Neural cell (in vitro differentiated cells): ENCODE measurements around the gene MAMDC2. TPM values are rescaled to one million over a fixed set of nuclear protein-coding genes. Genes with fewer than 3 reads are reported as not detected.

ENCODE experiments used
- H2AFZ ChIP-seq: fragments of 200-600, 300-800 bp; sonication (generic), shearing (Covaris generic); 2 replicates; pipeline ENCODE4 v1.6.0; 2014; ENCODE audit warnings: low read depth, mild to moderate bottlenecking, antibody characterized with exemption, low read length, moderate library complexity
- H3F3A ChIP-seq: fragments of 200-600 bp; shearing (Covaris generic); 2 replicates; pipeline ENCODE4 v1.6.1; 2016; ENCODE audit warnings: mild to moderate bottlenecking, moderate library complexity, mixed read lengths, antibody characterized with exemption, low read length; ENCODE audit not compliant: insufficient read depth, poor library complexity, severe bottlenecking
- H3K27ac ChIP-seq: fragments of 200-600, 300-800 bp; sonication (generic), shearing (Covaris generic); 2 replicates; pipeline ENCODE4 v1.5.1; 2014; ENCODE audit warnings: mild to moderate bottlenecking, low read length, moderate library complexity
- H3K27me3 ChIP-seq: fragments of 300-800, 200-600 bp; sonication (generic), shearing (Covaris generic); 2 replicates; pipeline ENCODE4 v1.6.0; 2014; ENCODE audit warnings: mild to moderate bottlenecking, low read depth, low read length, moderate library complexity; ENCODE audit not compliant: insufficient read depth
- H3K36me3 ChIP-seq: fragments of 300-800, 200-600 bp; sonication (generic), shearing (Covaris generic); 2 replicates; pipeline ENCODE4 v1.5.1; 2014; ENCODE audit warnings: mild to moderate bottlenecking, antibody characterized with exemption, low read length, moderate library complexity; ENCODE audit not compliant: insufficient read depth
- H3K4me2 ChIP-seq: fragments of 300-800, 200-600 bp; sonication (generic), shearing (Covaris generic); 2 replicates; pipeline ENCODE4 v1.6.0; 2014; ENCODE audit warnings: mild to moderate bottlenecking, low read length
- H3K4me3 ChIP-seq: fragments of 300-800, 200-600 bp; sonication (generic), shearing (Covaris generic); 2 replicates; pipeline ENCODE4 v1.5.1; 2014; ENCODE audit warnings: mild to moderate bottlenecking, low read length, moderate library complexity
- H3K79me2 ChIP-seq: fragments of 200-600 bp; shearing (Covaris generic); replicated peaks from 2 replicates; pipeline ENCODE4 v1.6.0; 2014; ENCODE audit warnings: mild to moderate bottlenecking, low read length, moderate library complexity; ENCODE audit not compliant: insufficient read depth
- H3K9ac ChIP-seq: fragments of 300-800, 200-600 bp; sonication (generic), shearing (Covaris generic); 2 replicates; pipeline ENCODE4 v1.6.1; 2016; ENCODE audit warnings: mild to moderate bottlenecking, low read length, mixed read lengths
- H3K9me2 ChIP-seq: fragments of 200-600 bp; shearing (Covaris generic); 2 replicates; pipeline ENCODE4 v1.6.1; 2016; ENCODE audit warnings: mild to moderate bottlenecking, low read length, mixed read lengths; ENCODE audit not compliant: insufficient read depth
- H3K9me3 ChIP-seq: fragments of 200-600, 300-800 bp; sonication (generic), shearing (Covaris generic); 2 replicates; pipeline ENCODE4 v1.6.1; 2016; ENCODE audit warnings: mild to moderate bottlenecking, mixed run types, low read length, moderate library complexity, mixed read lengths
- H4K20me1 ChIP-seq: fragments of 200-600 bp; shearing (Covaris generic); 2 replicates; pipeline ENCODE4 v1.6.1; 2016; ENCODE audit warnings: mild to moderate bottlenecking, mixed run types; ENCODE audit not compliant: insufficient read depth
- CTCF ChIP-seq: fragments of 450-650 bp; IDR thresholded peaks from 2 replicates; pipeline ENCODE4 v1.5.1; 2014; ENCODE audit warnings: antibody characterized with exemption, mild to moderate bottlenecking, moderate library complexity; ENCODE audit not compliant: poor library complexity, severe bottlenecking
- EP300 ChIP-seq: fragments of 450-650 bp; conservative IDR thresholded peaks from 2 replicates; pipeline ENCODE4 v1.6.1; 2014; ENCODE audit warnings: antibody characterized with exemption, mild to moderate bottlenecking, moderate library complexity; ENCODE audit not compliant: poor library complexity, severe bottlenecking
- EZH2 ChIP-seq: fragments of 200-600, 300-800 bp; shearing (Covaris generic), sonication (generic); IDR thresholded peaks from 2 replicates; pipeline ENCODE4 v1.6.1; 2014; ENCODE audit warnings: antibody characterized with exemption, low read length, borderline replicate concordance, mild to moderate bottlenecking; ENCODE audit not compliant: insufficient read depth, poor library complexity, severe bottlenecking
- MXI1 ChIP-seq: fragments of 450-650 bp; conservative IDR thresholded peaks from 2 replicates; pipeline ENCODE4 v1.6.1; 2014; ENCODE audit warnings: antibody characterized with exemption, mild to moderate bottlenecking; ENCODE audit not compliant: poor library complexity, severe bottlenecking
- POLR2AphosphoS5 ChIP-seq: IDR thresholded peaks from 2 replicates; pipeline ENCODE4 v1.6.1; 2012
- RAD21 ChIP-seq: fragments of 450-650 bp; conservative IDR thresholded peaks from 2 replicates; pipeline ENCODE4 v1.6.1; 2014; ENCODE audit warnings: antibody characterized with exemption, mild to moderate bottlenecking, moderate library complexity
- SMC3 ChIP-seq: fragments of 450-650 bp; conservative IDR thresholded peaks from 2 replicates; pipeline ENCODE4 v1.6.1; 2014; ENCODE audit warnings: antibody characterized with exemption, mild to moderate bottlenecking, moderate library complexity; ENCODE audit not compliant: poor library complexity
- TAF1 ChIP-seq: IDR thresholded peaks from 2 replicates; pipeline ENCODE4 v1.6.1; 2012; ENCODE audit warnings: low read depth
- polyA plus RNA-seq: library from polyadenylated mRNA; depleted of rRNA; stranded (reverse); fragments of >200 nt; gene quantifications from 2 replicates; pipeline ENCODE4 v1.2.3, GENCODE V29; 2014
- TF ChIP-seq, protein P1 (sequence below): IDR thresholded peaks from 2 replicates; pipeline ENCODE4 v1.6.1; 2012; ENCODE audit warnings: borderline replicate concordance

MAMDC2 gene
- polyA plus RNA-seq, 1 donor from 2014 or later, result 0.30 TPM

DNA sequence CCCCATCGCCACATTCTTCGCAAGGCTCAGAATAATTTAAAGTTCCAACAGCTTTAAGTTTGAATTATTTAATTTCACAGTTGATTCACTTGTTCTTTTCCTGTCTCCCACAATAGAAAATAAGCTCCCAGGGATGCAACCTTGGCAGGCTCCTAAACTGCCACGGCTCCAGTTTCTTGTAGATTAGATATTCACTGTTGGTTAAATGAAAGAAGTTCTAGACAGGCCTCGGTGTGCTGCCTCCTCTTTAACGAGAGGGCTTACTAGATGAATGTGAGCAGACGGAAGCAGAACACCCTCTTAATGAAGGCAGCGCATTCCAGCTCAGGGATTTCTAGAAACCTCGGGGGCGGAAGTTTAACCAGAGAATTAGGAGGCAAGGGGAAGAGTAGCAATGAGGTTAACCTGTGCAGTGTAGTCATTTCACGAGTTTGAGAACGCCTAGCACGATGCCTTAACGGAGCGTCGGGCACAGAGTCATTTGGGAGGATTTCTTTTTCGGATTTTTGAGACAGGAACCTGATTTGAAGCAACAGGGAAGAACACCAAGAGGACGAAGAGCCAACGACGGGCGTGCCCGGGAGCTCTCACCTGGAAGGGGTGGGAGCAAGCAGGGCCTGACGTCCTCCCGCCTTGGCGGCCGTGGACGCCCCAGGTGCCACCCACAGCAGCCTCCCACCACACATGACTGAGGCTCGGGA is 214.5 kb downstream of the MAMDC2 start:
- Histone ChIP-seq H3K27me3 (no peaks in the 10 kb centered on the region), H3K79me2 (peaks cover 39% of the 10 kb centered on the region), H2AFZ (peak overlapping the region; percentile 73), H3K9me2 (no peaks in the 10 kb centered on the region), H4K20me1 (no peaks in the 10 kb centered on the region), H3K4me3 (peak overlapping the region; percentile 90), H3K36me3 (no peaks in the 10 kb centered on the region), H3K27ac (peak overlapping the region; percentile 73), H3K4me2 (peak overlapping the region; percentile 87), H3K9ac (peak overlapping the region; percentile 93), H3F3A (no peaks in the 10 kb centered on the region), H3K9me3 (no peaks in the 10 kb centered on the region)
- TF ChIP-seq, protein P1, sequence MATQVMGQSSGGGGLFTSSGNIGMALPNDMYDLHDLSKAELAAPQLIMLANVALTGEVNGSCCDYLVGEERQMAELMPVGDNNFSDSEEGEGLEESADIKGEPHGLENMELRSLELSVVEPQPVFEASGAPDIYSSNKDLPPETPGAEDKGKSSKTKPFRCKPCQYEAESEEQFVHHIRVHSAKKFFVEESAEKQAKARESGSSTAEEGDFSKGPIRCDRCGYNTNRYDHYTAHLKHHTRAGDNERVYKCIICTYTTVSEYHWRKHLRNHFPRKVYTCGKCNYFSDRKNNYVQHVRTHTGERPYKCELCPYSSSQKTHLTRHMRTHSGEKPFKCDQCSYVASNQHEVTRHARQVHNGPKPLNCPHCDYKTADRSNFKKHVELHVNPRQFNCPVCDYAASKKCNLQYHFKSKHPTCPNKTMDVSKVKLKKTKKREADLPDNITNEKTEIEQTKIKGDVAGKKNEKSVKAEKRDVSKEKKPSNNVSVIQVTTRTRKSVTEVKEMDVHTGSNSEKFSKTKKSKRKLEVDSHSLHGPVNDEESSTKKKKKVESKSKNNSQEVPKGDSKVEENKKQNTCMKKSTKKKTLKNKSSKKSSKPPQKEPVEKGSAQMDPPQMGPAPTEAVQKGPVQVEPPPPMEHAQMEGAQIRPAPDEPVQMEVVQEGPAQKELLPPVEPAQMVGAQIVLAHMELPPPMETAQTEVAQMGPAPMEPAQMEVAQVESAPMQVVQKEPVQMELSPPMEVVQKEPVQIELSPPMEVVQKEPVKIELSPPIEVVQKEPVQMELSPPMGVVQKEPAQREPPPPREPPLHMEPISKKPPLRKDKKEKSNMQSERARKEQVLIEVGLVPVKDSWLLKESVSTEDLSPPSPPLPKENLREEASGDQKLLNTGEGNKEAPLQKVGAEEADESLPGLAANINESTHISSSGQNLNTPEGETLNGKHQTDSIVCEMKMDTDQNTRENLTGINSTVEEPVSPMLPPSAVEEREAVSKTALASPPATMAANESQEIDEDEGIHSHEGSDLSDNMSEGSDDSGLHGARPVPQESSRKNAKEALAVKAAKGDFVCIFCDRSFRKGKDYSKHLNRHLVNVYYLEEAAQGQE, result no peak
- TF ChIP-seq MXI1 (no peak), TAF1 (no peak), POLR2AphosphoS5 (no peak), SMC3 (no peak), CTCF (no peak), EZH2 (no peak), EP300 (no peak), RAD21 (no peak)

- H2AFZ ChIP-seq, result peak within 1 kb of the TSS; percentile 96
- no peaks in the 10 kb centered on the region for H3F3A ChIP-seq
- peak within 1 kb of the TSS; percentile 89 for H3K27ac ChIP-seq
- H3K9ac ChIP-seq, result peak within 1 kb of the TSS; percentile 93
- H3K79me2 ChIP-seq, result peaks cover 47% of the 10 kb centered on the region
- H4K20me1 ChIP-seq, result no peaks in the 10 kb centered on the region
- H3K9me2 ChIP-seq, result no peaks in the 10 kb centered on the region
- peak within 1 kb of the TSS; percentile 90 for H3K4me3 ChIP-seq
- no peaks in the 10 kb centered on the region for H3K36me3 ChIP-seq
- H3K4me2 ChIP-seq, result peak within 1 kb of the TSS; percentile 87
- H3K9me3 ChIP-seq, result no peaks in the 10 kb centered on the region
- H3K27me3 ChIP-seq, result no peaks in the 10 kb centered on the region
- TF ChIP-seq POLR2AphosphoS5, result peak; percentile 96
- peak; percentile 8 for TF ChIP-seq SMC3
- TF ChIP-seq RAD21, result no peak
- TF ChIP-seq MXI1, result no peak
- TF ChIP-seq CTCF, result no peak
- TF ChIP-seq EP300, result peak; percentile 58
- TF ChIP-seq, protein P1, result peak; percentile 12
- no peak for TF ChIP-seq EZH2
- peak; percentile 74 for TF ChIP-seq TAF1
Observed at GRCh38 chr9:70258692-70259511, 215.3 kb downstream of the MAMDC2 start, which contains the start of gene SMC5. Gene SMC5, plus strand, starts transcription at chr9:70258978. Its CDS starts 101 bp downstream, at chr9:70259079.
